IPS-NIHi7 (cell line): Measurements from ENCODE around the gene C6orf118.

Experiments used
- DNase-seq: peaks from one replicate; pipeline ENCODE4 v3.0.0; 2012; ENCODE audit warnings: mixed read lengths; ENCODE audit errors: extremely low spot score

Gene C6orf118

GRCh38 chr6:165308926-165309731 is at the start of gene C6orf118:
Gene C6orf118, minus strand, starts transcription at chr6:165309605. Its CDS starts 19 bp downstream, at chr6:165309586.
- peak; percentile 93 for DNase-seq

GRCh38 chr6:165345700-165346099 is 36.3 kb upstream of the C6orf118 start:
- DNase-seq = no peak

- no peak for DNase-seq
These were observed 31.1 kb upstream of the C6orf118 start for GRCh38 chr6:165340532-165340931.

- DNase-seq = no peak
These were observed 16.2 kb upstream of the C6orf118 start for GRCh38 chr6:165325609-165326008.

GRCh38 chr6:165321555-165322145 is 12.2 kb upstream of the C6orf118 start:
- DNase-seq = no peak

GRCh38 chr6:165321150-165321549 is 11.7 kb upstream of the C6orf118 start:
- no peak for DNase-seq

- no peak for DNase-seq
These were observed 8.3 kb upstream of the C6orf118 start for GRCh38 chr6:165317723-165318122.

- DNase-seq = no peak
These were observed 2.5 kb downstream of the C6orf118 start for GRCh38 chr6:165306955-165307354.

- no peak for DNase-seq
These were observed 7.8 kb downstream of the C6orf118 start for GRCh38 chr6:165301372-165302246.

GRCh38 chr6:165300422-165300936 is 8.9 kb downstream of the C6orf118 start:
- no peak for DNase-seq

- no peak for DNase-seq
These were observed 10.5 kb downstream of the C6orf118 start for GRCh38 chr6:165298875-165299274.

GRCh38 chr6:165298402-165298801 is 11.0 kb downstream of the C6orf118 start:
- no peak for DNase-seq

- DNase-seq = no peak
These were observed 16.7 kb downstream of the C6orf118 start for GRCh38 chr6:165292657-165293056.

- DNase-seq = no peak
These were observed 34.8 kb downstream of the C6orf118 start for GRCh38 chr6:165274611-165275010.

- DNase-seq = no peak
These were observed 36.8 kb downstream of the C6orf118 start for GRCh38 chr6:165272585-165272984.

GRCh38 chr6:165268987-165269386 is 40.4 kb downstream of the C6orf118 start:
- DNase-seq = no peak

GRCh38 chr6:165266621-165267020 is 42.8 kb downstream of the C6orf118 start:
- DNase-seq = no peak

GRCh38 chr6:165266191-165266590 is 43.2 kb downstream of the C6orf118 start:
- no peak for DNase-seq

- DNase-seq = no peak
These were observed 48.9 kb downstream of the C6orf118 start for GRCh38 chr6:165260462-165260861.

GRCh38 chr6:165249808-165250207 is 59.6 kb downstream of the C6orf118 start:
- DNase-seq = no peak

GRCh38 chr6:165245701-165246100 is 63.7 kb downstream of the C6orf118 start:
- no peak for DNase-seq

GRCh38 chr6:165245287-165245686 is 64.1 kb downstream of the C6orf118 start:
- no peak for DNase-seq
